GM19239 (cell line): ENCODE results near the gene GRIN2A.

ENCODE experiments used
- DNase-seq: peaks from one replicate; pipeline ENCODE4 v3.0.0; 2011; ENCODE audit warnings: low spot score; ENCODE audit not compliant: insufficient read length
- FAIRE-seq: peaks from 2 replicates; lab custom pipeline; 2011; peaks lifted over from hg19 to GRCh38; lab: Jason Lieb, UNC

GRIN2A gene

GRCh38 chr16:9802160-9802559 is 380.1 kb downstream of the GRIN2A start:
- no peak for DNase-seq
- FAIRE-seq: no peak

GRCh38 chr16:9801651-9802050 is 380.6 kb downstream of the GRIN2A start:
- FAIRE-seq: no peak
- DNase-seq: no peak

- DNase-seq (no peak), FAIRE-seq (no peak)
Measured at GRCh38 chr16:9800186-9800738, 382.0 kb downstream of the GRIN2A start.

- no peak for FAIRE-seq
- DNase-seq: no peak
Measured at GRCh38 chr16:9798952-9799580, 383.2 kb downstream of the GRIN2A start.

GRCh38 chr16:9798474-9798873 is 383.8 kb downstream of the GRIN2A start:
- DNase-seq (no peak), FAIRE-seq (no peak)

GRCh38 chr16:9797306-9797705 is 384.9 kb downstream of the GRIN2A start:
- DNase-seq: no peak
- no peak for FAIRE-seq

- no peak for DNase-seq
- no peak for FAIRE-seq
Measured at GRCh38 chr16:9793623-9794022, 388.6 kb downstream of the GRIN2A start.

- DNase-seq: no peak
- no peak for FAIRE-seq
Measured at GRCh38 chr16:9791556-9791955, 390.7 kb downstream of the GRIN2A start.

GRCh38 chr16:9790199-9790598 is 392.0 kb downstream of the GRIN2A start:
- DNase-seq: no peak
- FAIRE-seq: no peak

- no peak for DNase-seq
- FAIRE-seq: no peak
Measured at GRCh38 chr16:9787717-9788116, 394.5 kb downstream of the GRIN2A start.

GRCh38 chr16:9780831-9781230 is 401.4 kb downstream of the GRIN2A start:
- DNase-seq: no peak
- no peak for FAIRE-seq

GRCh38 chr16:9778849-9779248 is 403.4 kb downstream of the GRIN2A start:
- no peak for DNase-seq
- no peak for FAIRE-seq

- DNase-seq (no peak), FAIRE-seq (no peak)
Measured at GRCh38 chr16:9775998-9776397, 406.2 kb downstream of the GRIN2A start.

- DNase-seq (no peak), FAIRE-seq (no peak)
Measured at GRCh38 chr16:9773289-9773688, 408.9 kb downstream of the GRIN2A start.

GRCh38 chr16:9772526-9773225 is 409.6 kb downstream of the GRIN2A start:
- no peak for FAIRE-seq
- no peak for DNase-seq

GRCh38 chr16:9766891-9767290 is 415.3 kb downstream of the GRIN2A start:
- no peak for DNase-seq
- no peak for FAIRE-seq

- DNase-seq (no peak), FAIRE-seq (no peak)
Measured at GRCh38 chr16:9763505-9763904, 418.7 kb downstream of the GRIN2A start.

GRCh38 chr16:9761870-9762269 is 420.4 kb downstream of the GRIN2A start:
- FAIRE-seq (no peak), DNase-seq (no peak)

GRCh38 chr16:9757687-9758086 is 424.5 kb downstream of the GRIN2A start:
- FAIRE-seq (no peak), DNase-seq (no peak)

- DNase-seq (no peak), FAIRE-seq (no peak)
Measured at GRCh38 chr16:9756434-9756833, 425.8 kb downstream of the GRIN2A start.

GRCh38 chr16:9755081-9755480 is 427.1 kb downstream of the GRIN2A start:
- FAIRE-seq (no peak), DNase-seq (no peak)

- DNase-seq (no peak), FAIRE-seq (no peak)
Measured at GRCh38 chr16:9741776-9742175, 440.5 kb downstream of the GRIN2A start.
